IMR-90 (cell line): ENCODE results near the gene CTAG2. TPM values are rescaled to one million over a fixed set of nuclear protein-coding genes. Genes with fewer than 3 reads are reported as not detected.
"Not testable (repeated sequence)": the region's sequence is repeated elsewhere in the genome, so short reads cannot be mapped to it uniquely, and the experiment has no call there.

Source experiments
- ATAC-seq: fragments of 200-7000 bp; cut with Tn5 transposase; 2 replicates; pipeline ENCODE4 v1.9.1; 2020; ENCODE audit warnings: low read depth, mild to moderate bottlenecking, moderate library complexity
- BruUV-seq: library from RNA; stranded (reverse); fragments of 400-500 nt; replicated peaks from 2 replicates; lab custom pipeline; 2021; lab: Mats Ljungman, UMichigan
- CTCF ChIA-PET: fragments of 300-600 bp; formaldehyde crosslinking; extraction: SDS; loops from one replicate; lab custom pipeline; 2021; ENCODE audit warnings: antibody characterized with exemption; lab: Yijun Ruan, JAX
- POLR2A ChIA-PET: fragments of 300-600 bp; sonication (Branson Sonifier 250); formaldehyde crosslinking; loops from one replicate; lab custom pipeline; 2022; ENCODE audit warnings: antibody characterized with exemption; ENCODE audit not compliant: unreplicated experiment; lab: Charles Lee
- DNase-seq: peaks from one replicate; pipeline ENCODE4 v3.0.0; 2013
- H2AFZ ChIP-seq: replicated peaks from 2 replicates; pipeline ENCODE3; 2013; ENCODE audit warnings: low read length, mild to moderate bottlenecking; ENCODE audit not compliant: poor library complexity
- H2AK5ac ChIP-seq: 2 replicates; pipeline ENCODE4 v1.6.1; 2013; ENCODE audit warnings: low read depth, low read length, inconsistent platforms
- H2AK9ac ChIP-seq: replicated peaks from 2 replicates; pipeline ENCODE3; 2013; ENCODE audit warnings: mild to moderate bottlenecking, low read depth, low read length, moderate library complexity; ENCODE audit not compliant: poor library complexity
- H2BK120ac ChIP-seq: 2 replicates; pipeline ENCODE4 v1.6.1; 2013; ENCODE audit warnings: low read depth, low read length, inconsistent platforms
- H2BK15ac ChIP-seq: 3 replicates; pipeline ENCODE4 v1.6.1; 2013; ENCODE audit warnings: low read depth, low read length, inconsistent platforms
- H2BK20ac ChIP-seq: 2 replicates; pipeline ENCODE4 v1.6.1; 2013; ENCODE audit warnings: low read depth, mild to moderate bottlenecking, inconsistent platforms, low read length, moderate library complexity
- H2BK5ac ChIP-seq: 2 replicates; pipeline ENCODE4 v1.6.1; 2013; ENCODE audit warnings: mild to moderate bottlenecking, low read depth, low read length, inconsistent platforms; ENCODE audit not compliant: poor library complexity, severe bottlenecking
- H3K14ac ChIP-seq: replicated peaks from 2 replicates; pipeline ENCODE4 v1.6.1; 2013; ENCODE audit warnings: low read depth, low read length, inconsistent platforms
- H3K18ac ChIP-seq: 2 replicates; pipeline ENCODE4 v1.6.1; 2013; ENCODE audit warnings: low read depth, low read length, control low read depth
- H3K23ac ChIP-seq: 2 replicates; pipeline ENCODE4 v1.6.1; 2013; ENCODE audit warnings: low read depth, low read length, inconsistent platforms
- H3K27ac ChIP-seq: 2 replicates; pipeline ENCODE4 v1.5.1; 2013; ENCODE audit warnings: mild to moderate bottlenecking, control low read depth, low read length; ENCODE audit not compliant: insufficient read depth
- H3K27me3 ChIP-seq: 2 replicates; pipeline ENCODE4 v1.6.1; 2013; ENCODE audit warnings: low read length; ENCODE audit not compliant: control insufficient read depth, insufficient read depth
- H3K36me3 ChIP-seq: 2 replicates; pipeline ENCODE4 v1.6.1; 2013; ENCODE audit warnings: low read length, mixed read lengths; ENCODE audit not compliant: control insufficient read depth, insufficient read depth
- H3K4ac ChIP-seq: 2 replicates; pipeline ENCODE4 v1.6.1; 2013; ENCODE audit warnings: low read depth, low read length, inconsistent platforms
- H3K4me1 ChIP-seq: 2 replicates; pipeline ENCODE4 v1.6.1; 2013; ENCODE audit warnings: low read length, mixed read lengths; ENCODE audit not compliant: control insufficient read depth, insufficient read depth
- H3K4me2 ChIP-seq: 2 replicates; pipeline ENCODE4 v1.6.1; 2013; ENCODE audit warnings: low read depth, mild to moderate bottlenecking, control low read depth, low read length, moderate library complexity
- H3K4me3 ChIP-seq: 2 replicates; pipeline ENCODE4 v1.5.1; 2013; ENCODE audit warnings: low read depth, mild to moderate bottlenecking, control low read depth, low read length, moderate library complexity; ENCODE audit not compliant: insufficient read depth
- H3K56ac ChIP-seq: 2 replicates; pipeline ENCODE4 v1.6.1; 2013; ENCODE audit warnings: low read length, inconsistent platforms; ENCODE audit not compliant: insufficient read depth; ENCODE audit errors: extremely low read depth
- H3K79me1 ChIP-seq, 2 experiments: 2 replicates each; pipeline ENCODE4 v1.6.1; 2013; ENCODE audit warnings: low read length in 2 of 2, inconsistent platforms in 1 of 2, low read depth in 1 of 2
- H3K9ac ChIP-seq: 2 replicates; pipeline ENCODE4 v1.6.1; 2013; ENCODE audit warnings: low read depth, low read length, control low read depth
- H3K9me1 ChIP-seq: 2 replicates; pipeline ENCODE4 v1.6.1; 2013; ENCODE audit warnings: low read length, inconsistent platforms; ENCODE audit not compliant: insufficient read depth
- H3K9me3 ChIP-seq: 2 replicates; pipeline ENCODE4 v1.6.1; 2013; ENCODE audit warnings: low read length; ENCODE audit not compliant: control insufficient read depth, insufficient read depth
- H4K20me1 ChIP-seq: 2 replicates; pipeline ENCODE4 v1.6.1; 2013; ENCODE audit warnings: low read length, inconsistent platforms; ENCODE audit not compliant: insufficient read depth
- H4K5ac ChIP-seq: 2 replicates; pipeline ENCODE4 v1.6.1; 2013; ENCODE audit warnings: mild to moderate bottlenecking, low read depth, low read length, control low read depth
- H4K8ac ChIP-seq, 2 experiments: 2 replicates each; pipeline ENCODE4 v1.6.1; 2013; ENCODE audit warnings: low read depth in 2 of 2, low read length in 2 of 2, control low read depth in 1 of 2, inconsistent platforms in 1 of 2
- H4K91ac ChIP-seq: 2 replicates; pipeline ENCODE4 v1.6.1; 2013; ENCODE audit warnings: low read depth, low read length, inconsistent platforms; ENCODE audit not compliant: insufficient read depth
- WGBS, 2 experiments: methylation state at CpG; one replicate each; pipeline versions ENCODE4 v1.1.5 to v1.1.7; 2013; ENCODE audit warnings: missing lambda C conversion rate in 2 of 2; ENCODE audit not compliant: insufficient read length in 1 of 2; ENCODE audit errors: extremely low coverage in 2 of 2; 5-methylcytosine and 5-hydroxymethylcytosine counted together
- dilution Hi-C: fragments of 300-500 bp; cut with HindIII; formaldehyde crosslinking; loops from one replicate; pipeline ENCODE4 v1.14.3; 2018; ENCODE audit warnings: low sequenced_read_pairs; ENCODE audit not compliant: unreplicated experiment
- in situ Hi-C: fragments of 300-500 bp; cut with MboI; formaldehyde crosslinking; loops from 3 replicates; pipeline ENCODE4 v1.14.3; 2019; ENCODE audit warnings: low sequenced_read_pairs, inconsistent platforms, mixed read lengths
- intact Hi-C: fragments of 100-400 bp; cut with micrococcal nuclease; formaldehyde crosslinking; loops from 2 replicates; pipeline ENCODE4 v1.10.0; 2022
- polyA plus RNA-seq, 3 experiments: library from polyadenylated mRNA; depleted of rRNA; stranded (reverse); fragments of >200 nt; gene quantifications; 2 replicates each; pipeline ENCODE4 v1.2.3, GENCODE V29; 2012; ENCODE audit warnings: low replicate concordance in 1 of 3
- total RNA-seq: library from RNA; depleted of rRNA; stranded (reverse); fragments of >200 nt; gene quantifications from 2 replicates; pipeline ENCODE4 v1.2.3, GENCODE V29; 2012

CTAG2 gene
- total and polyA plus RNA-seq, 2 of the 4 experiments (the other 2 are of a cell fraction) = 27.1 to 42.5 TPM

- BruUV-seq, H3K18ac ChIP-seq: not testable (repeated sequence)
These were observed 39.8 kb downstream of the CTAG2 start for GRCh38 chrX:154613586-154613985.

GRCh38 chrX:154611146-154611545 lies 42.2 kb downstream of the CTAG2 start:
- H4K8ac ChIP-seq, H2AK9ac ChIP-seq, dilution Hi-C loops, H4K91ac ChIP-seq, H3K4me3 ChIP-seq, H3K4ac ChIP-seq, H2AFZ ChIP-seq, H2AK5ac ChIP-seq, H3K4me1 ChIP-seq, H3K23ac ChIP-seq, H2BK20ac ChIP-seq, H4K20me1 ChIP-seq, CTCF ChIA-PET, DNase-seq, H3K9ac ChIP-seq, H3K27ac ChIP-seq, POLR2A ChIA-PET, H3K79me1 ChIP-seq, BruUV-seq, H2BK15ac ChIP-seq, H3K9me3 ChIP-seq, H3K18ac ChIP-seq, H4K5ac ChIP-seq, H3K27me3 ChIP-seq, H3K14ac ChIP-seq, H3K9me1 ChIP-seq, intact Hi-C loops, H3K56ac ChIP-seq, H3K4me2 ChIP-seq, H2BK120ac ChIP-seq, H3K36me3 ChIP-seq, in situ Hi-C loops, H2BK5ac ChIP-seq, ATAC-seq: not testable (repeated sequence)
- 93% methylated on average over 2 of the region's 12 CpGs; no CpG with 5 or more reads in 1 of the 2 experiments for WGBS, 2 experiments

More at GRCh38 chrX:154613586-154613985, 39.8 kb downstream of the CTAG2 start:
- H3K4me2 ChIP-seq, H3K4ac ChIP-seq, H2AK9ac ChIP-seq, in situ Hi-C loops, H3K79me1 ChIP-seq, H2BK20ac ChIP-seq, H2BK120ac ChIP-seq, H4K5ac ChIP-seq, POLR2A ChIA-PET, H3K9me1 ChIP-seq, H3K27me3 ChIP-seq, H2BK5ac ChIP-seq, CTCF ChIA-PET, H3K27ac ChIP-seq, H2BK15ac ChIP-seq, DNase-seq, H3K23ac ChIP-seq, H4K91ac ChIP-seq, H3K56ac ChIP-seq, H3K14ac ChIP-seq, H3K9ac ChIP-seq, H4K8ac ChIP-seq, H3K4me1 ChIP-seq, H3K36me3 ChIP-seq, intact Hi-C loops, H3K9me3 ChIP-seq, H3K4me3 ChIP-seq, dilution Hi-C loops, H2AFZ ChIP-seq, H4K20me1 ChIP-seq, H2AK5ac ChIP-seq: not testable (repeated sequence)
- peak; percentile 75 for ATAC-seq
- WGBS, 2 experiments = no CpG with 5 or more reads among the region's 12 CpGs
